HCT116 (cell line): ENCODE results near the gene VCAM1. TPM values are rescaled to one million over a fixed set of nuclear protein-coding genes. Genes with fewer than 3 reads are reported as not detected.

Source experiments
- ATAC-seq: fragments of 200-7000 bp; cut with Tn5 transposase; 2 replicates; pipeline ENCODE4 v1.9.1; 2020; ENCODE audit warnings: mild to moderate bottlenecking, moderate library complexity
- BruUV-seq: library from RNA; stranded (reverse); fragments of 400-500 nt; replicated peaks from 2 replicates; lab custom pipeline; 2021; lab: Mats Ljungman, UMichigan
- CTCF ChIA-PET: fragments of 300-600 bp; sonication (Branson Sonifier 250); formaldehyde crosslinking; loops from one replicate; lab custom pipeline; 2021; ENCODE audit warnings: antibody characterized with exemption; lab: Charles Lee
- POLR2A ChIA-PET: fragments of 300-600, 350-600 bp; sonication (Branson Sonifier 250); formaldehyde crosslinking; loops from one replicate; lab custom pipeline; 2021; ENCODE audit warnings: antibody characterized with exemption; lab: Charles Lee
- RAD21 ChIA-PET, 2 experiments: fragments of 300-600 bp; sonication (Branson Sonifier 250); formaldehyde crosslinking; loops; one replicate each; lab custom pipeline; 2023; ENCODE audit warnings: low total read pairs in 2 of 2; ENCODE audit not compliant: uncharacterized antibody in 2 of 2, unreplicated experiment in 2 of 2, low non-redundant PET in 1 of 2; lab: Charles Lee
- DNase-seq: peaks from one replicate; pipeline ENCODE4 v3.0.0-alpha.2; 2010; ENCODE audit warnings: low read depth, low spot score
- H2AFZ ChIP-seq: fragments of 200-600 bp; shearing (Covaris generic), sonication (generic); 2 replicates; pipeline ENCODE4 v1.6.1; 2017; ENCODE audit warnings: low read depth, mixed run types, mixed read lengths, antibody characterized with exemption, low read length; ENCODE audit not compliant: poor library complexity, severe bottlenecking
- H3K27ac ChIP-seq: 2 replicates; pipeline ENCODE4 v1.5.1; 2012; ENCODE audit warnings: low read depth, low read length
- H3K27me3 ChIP-seq: fragments of 200-600 bp; sonication (generic); 2 replicates; pipeline ENCODE4 v1.6.1; 2016; ENCODE audit warnings: mixed run types, low read length, mixed read lengths; ENCODE audit not compliant: insufficient read depth
- H3K36me3 ChIP-seq, 2 experiments: fragments of 200-500 bp in 1 of 2; fragments of 200-600 bp in 1 of 2; sonication (Bioruptor generic) in 1 of 2; sonication (generic) in 1 of 2; 2 replicates each; pipeline versions ENCODE4 v1.5.1 to v1.6.1; 2014 to 2016; ENCODE audit warnings: low read length in 2 of 2, inconsistent platforms in 1 of 2, mixed read lengths in 1 of 2, mixed run types in 1 of 2; ENCODE audit not compliant: insufficient read depth in 2 of 2, control insufficient read depth in 1 of 2
- H3K4me1 ChIP-seq, 2 experiments: fragments of 200-600 bp in 1 of 2; sonication (generic) in 1 of 2; 2 replicates each; pipeline versions ENCODE4 v1.5.1 to v1.6.1; 2012 to 2017; ENCODE audit warnings: low read length in 2 of 2, inconsistent platforms in 1 of 2, mild to moderate bottlenecking in 1 of 2, mixed read lengths in 1 of 2, mixed run types in 1 of 2, moderate library complexity in 1 of 2; ENCODE audit not compliant: insufficient read depth in 2 of 2, control insufficient read depth in 1 of 2
- H3K4me2 ChIP-seq: fragments of 200-600 bp; sonication (generic); 2 replicates; pipeline ENCODE4 v1.6.1; 2017; ENCODE audit warnings: mixed run types, low read length, mixed read lengths
- H3K4me3 ChIP-seq, 2 experiments: fragments of 200-600 bp in 1 of 2; sonication (generic) in 1 of 2; replicated peaks in 1 of 2; 2 replicates each; pipeline ENCODE4 v1.5.1; 2011 to 2016; ENCODE audit warnings: low read length in 2 of 2, control low read depth in 1 of 2, low read depth in 1 of 2, mild to moderate bottlenecking in 1 of 2, mixed read lengths in 1 of 2, mixed run types in 1 of 2
- H3K79me2 ChIP-seq: fragments of 200-600 bp; sonication (generic); 2 replicates; pipeline ENCODE4 v1.6.1; 2017; ENCODE audit warnings: mild to moderate bottlenecking, mixed run types, low read length, moderate library complexity, mixed read lengths; ENCODE audit not compliant: insufficient read depth
- H3K9ac ChIP-seq: fragments of 200-600 bp; sonication (generic); 2 replicates; pipeline ENCODE4 v1.6.1; 2016; ENCODE audit warnings: low read length, mixed read lengths
- H3K9me2 ChIP-seq: fragments of 200-600 bp; sonication (generic), shearing (Covaris generic); 2 replicates; pipeline ENCODE4 v1.6.1; 2017; ENCODE audit warnings: mixed run types, mild to moderate bottlenecking, moderate library complexity; ENCODE audit not compliant: insufficient read depth
- H3K9me3 ChIP-seq, 2 experiments: fragments of 200-500 bp in 1 of 2; fragments of 200-600 bp in 1 of 2; sonication (Bioruptor generic) in 1 of 2; sonication (generic) in 1 of 2; 2 replicates each; pipeline ENCODE4 v1.6.1; 2014 to 2017; ENCODE audit warnings: low read length in 2 of 2, mixed read lengths in 2 of 2, inconsistent platforms in 1 of 2, low read depth in 1 of 2, mild to moderate bottlenecking in 1 of 2, mixed run types in 1 of 2, moderate library complexity in 1 of 2; ENCODE audit not compliant: control insufficient read depth in 1 of 2, insufficient read depth in 1 of 2
- H4K20me1 ChIP-seq: fragments of 200-600 bp; sonication (generic), shearing (Covaris generic); 2 replicates; pipeline ENCODE4 v1.6.1; 2017; ENCODE audit warnings: mixed run types, mild to moderate bottlenecking, moderate library complexity; ENCODE audit not compliant: insufficient read depth
- ATF3 ChIP-seq: IDR thresholded peaks from 2 replicates; pipeline ENCODE4 v1.6.1; 2012
- CTCF ChIP-seq, 3 experiments: fragments of 200-600 bp in 1 of 3; sonication (generic) in 1 of 3; IDR thresholded peaks in 2 of 3; conservative IDR thresholded peaks in 1 of 3; 2 replicates each; pipeline ENCODE4 v1.5.1; 2012 to 2017; ENCODE audit warnings: low read depth in 2 of 3, low read length in 2 of 3, antibody characterized with exemption in 1 of 3, borderline replicate concordance in 1 of 3, control low read depth in 1 of 3, mild to moderate bottlenecking in 1 of 3, mixed read lengths in 1 of 3, mixed run types in 1 of 3, moderate library complexity in 1 of 3; ENCODE audit not compliant: insufficient read depth in 1 of 3
- EZH2phosphoT487 ChIP-seq: fragments of 200-600 bp; IDR thresholded peaks from 2 replicates; pipeline ENCODE4 v1.6.1; 2018; ENCODE audit warnings: antibody characterized with exemption, borderline replicate concordance
- FOSL1 ChIP-seq: IDR thresholded peaks from 2 replicates; pipeline ENCODE4 v1.6.1; 2012; ENCODE audit warnings: low read depth
- JUND ChIP-seq: IDR thresholded peaks from 2 replicates; pipeline ENCODE4 v1.6.1; 2012
- MAX ChIP-seq: IDR thresholded peaks from 2 replicates; pipeline ENCODE4 v1.6.1; 2012
- POLR2AphosphoS5 ChIP-seq: IDR thresholded peaks from 2 replicates; pipeline ENCODE4 v1.6.1; 2011; ENCODE audit warnings: mild to moderate bottlenecking, low read depth, low read length, moderate library complexity
- REST ChIP-seq: IDR thresholded peaks from 2 replicates; pipeline ENCODE4 v1.6.1; 2012; ENCODE audit warnings: low read depth
- SIN3A ChIP-seq: IDR thresholded peaks from 2 replicates; pipeline ENCODE4 v1.6.1; 2012; ENCODE audit warnings: low read depth
- SP1 ChIP-seq: IDR thresholded peaks from 2 replicates; pipeline ENCODE4 v1.6.1; 2012; ENCODE audit warnings: low read depth
- SRF ChIP-seq: IDR thresholded peaks from 2 replicates; pipeline ENCODE4 v1.6.1; 2012; ENCODE audit warnings: low read depth
- TCF7L2 ChIP-seq: IDR thresholded peaks from 2 replicates; pipeline ENCODE4 v1.7.0; 2011; ENCODE audit warnings: borderline replicate concordance, inconsistent platforms; ENCODE audit not compliant: insufficient read depth, insufficient read length; ENCODE audit errors: extremely low read depth
- YY1 ChIP-seq: IDR thresholded peaks from 2 replicates; pipeline ENCODE4 v1.6.1; 2011; ENCODE audit warnings: low read length, low read depth, moderate library complexity, mild to moderate bottlenecking; ENCODE audit not compliant: insufficient replicate concordance; ENCODE audit errors: extremely low read depth
- ZNF274 ChIP-seq: fragments of 200-500 bp; sonication (Bioruptor generic); IDR thresholded peaks from 2 replicates; pipeline ENCODE4 v1.6.1; 2014; ENCODE audit warnings: mild to moderate bottlenecking, low read depth, low read length, inconsistent platforms
- intact Hi-C: fragments of 100-400 bp; cut with micrococcal nuclease; formaldehyde crosslinking; loops from 2 replicates; pipeline ENCODE4 v1.10.0; 2022
- total RNA-seq: library from RNA; stranded (reverse); gene quantifications from one replicate; pipeline ENCODE4 v1.2.1, GENCODE V29; 2021; ENCODE audit not compliant: unreplicated experiment

Gene VCAM1
- total RNA-seq, 1 experiment from 2014 or later, result 0.17 TPM

- no peaks in the 10 kb centered on the region for H3K4me1 ChIP-seq
- H3K27ac ChIP-seq, result no peak overlapping the region
- H3K27me3 ChIP-seq, result no peaks in the 10 kb centered on the region
- H3K4me2 ChIP-seq, result no peak overlapping the region
- ChIA-PET CTCF (no interaction called here), POLR2A (no interaction called here), RAD21 (no interaction called here)
- H3K4me3 ChIP-seq, result no peak overlapping the region
- no peaks in the 10 kb centered on the region for H3K9me3 ChIP-seq
- no peaks in the 10 kb centered on the region for H4K20me1 ChIP-seq
- H3K79me2 ChIP-seq, result no peaks in the 10 kb centered on the region
- intact Hi-C loops, result no loop called here
- H2AFZ ChIP-seq, result no peak overlapping the region
- H3K9me2 ChIP-seq, result no peaks in the 10 kb centered on the region
- no peaks in the 10 kb centered on the region for H3K36me3 ChIP-seq
- TF ChIP-seq POLR2AphosphoS5, result no peak
- no peak for TF ChIP-seq FOSL1
- no peak for TF ChIP-seq EZH2phosphoT487
- TF ChIP-seq TCF7L2, result no peak
- TF ChIP-seq MAX, result no peak
- no peak for TF ChIP-seq ATF3
- no peak for TF ChIP-seq SIN3A
- no peak for TF ChIP-seq SP1
- TF ChIP-seq JUND, result no peak
- no peak for TF ChIP-seq ZNF274
- TF ChIP-seq SRF, result no peak
- no peak for TF ChIP-seq YY1
- no peak for TF ChIP-seq REST
- TF ChIP-seq CTCF (IDR thresholded peaks at IDR 0.05 in 2 of 3, conservative IDR thresholded peaks at IDR 0.05 in 1 of 3; ENCODE audit: borderline replicate concordance in 1 of 3, insufficient read depth in 1 of 3, low read depth in 2 of 3, low read length in 2 of 3), result no peak
- ATAC-seq (no peak), DNase-seq (no peak)
- BruUV-seq, result no TSS peak
- H3K9ac ChIP-seq, result no peak overlapping the region
These were observed 41.0 kb downstream of the VCAM1 start for GRCh38 chr1:100760511-100760910.
